Neural cell (in vitro differentiated cells): ENCODE measurements around the gene MARCHF4.

Experiments
- CTCF ChIP-seq: fragments of 450-650 bp; IDR thresholded peaks from 2 replicates; pipeline ENCODE4 v1.5.1; 2014; ENCODE audit warnings: antibody characterized with exemption, mild to moderate bottlenecking, moderate library complexity; ENCODE audit not compliant: poor library complexity, severe bottlenecking
- EZH2 ChIP-seq: fragments of 200-600, 300-800 bp; shearing (Covaris generic), sonication (generic); IDR thresholded peaks from 2 replicates; pipeline ENCODE4 v1.6.1; 2014; ENCODE audit warnings: antibody characterized with exemption, low read length, borderline replicate concordance, mild to moderate bottlenecking; ENCODE audit not compliant: insufficient read depth, poor library complexity, severe bottlenecking
- POLR2AphosphoS5 ChIP-seq: IDR thresholded peaks from 2 replicates; pipeline ENCODE4 v1.6.1; 2012
- RAD21 ChIP-seq: fragments of 450-650 bp; conservative IDR thresholded peaks from 2 replicates; pipeline ENCODE4 v1.6.1; 2014; ENCODE audit warnings: antibody characterized with exemption, mild to moderate bottlenecking, moderate library complexity

- no peak for TF ChIP-seq RAD21
- TF ChIP-seq CTCF, result no peak
- TF ChIP-seq EZH2, result no peak
- no peak for TF ChIP-seq POLR2AphosphoS5
Measured at GRCh38 chr2:216389570-216389969, 17.3 kb upstream of the MARCHF4 start.
